H1 (cell line): ENCODE results near the gene PLSCR1. TPM values are rescaled to one million over a fixed set of nuclear protein-coding genes. Genes with fewer than 3 reads are reported as not detected.

Experiments used
- CBX5 ChIP-seq: fragments of 300-800, 300-1000 bp; sonication (generic); IDR thresholded peaks from 2 replicates; pipeline ENCODE4 v1.7.1; 2016; ENCODE audit warnings: antibody characterized with exemption, low read length, low read depth
- MAX ChIP-seq: IDR thresholded peaks from 2 replicates; pipeline ENCODE4 v1.6.1; 2012; ENCODE audit warnings: inconsistent platforms
- SIN3A ChIP-seq, 2 experiments: IDR thresholded peaks in 1 of 2; conservative IDR thresholded peaks in 1 of 2; 2 replicates each; pipeline ENCODE4 v1.6.1; 2011 to 2012; ENCODE audit warnings: low read length in 2 of 2, improper control_type of control experiment in 1 of 2, low read depth in 1 of 2, mild to moderate bottlenecking in 1 of 2
- polyA plus RNA-seq, 7 experiments: library from polyadenylated mRNA; depleted of rRNA in 3 of 7; stranded (reverse) in 5 of 7; unstranded in 2 of 7; fragments of >200 nt in 5 of 7; fragments of 200-250 nt in 2 of 7; gene quantifications; 1 replicate in 5 of 7; 2 replicates in 1 of 7; 4 replicates in 1 of 7; pipeline versions ENCODE4 v1.2.1 to v1.2.3, GENCODE V29; 2011 to 2013; ENCODE audit warnings: missing spikeins in 2 of 7, mixed read lengths in 2 of 7
- total RNA-seq: library from RNA; stranded (reverse); fragmentation: NEBNext Ultra II Directional; extraction: Animal tissue kit (Norgen Biotek cat#: 25700); gene quantifications from 2 replicates; pipeline ENCODE4 v1.2.1, GENCODE V29; 2021

PLSCR1 gene
- total and polyA plus RNA-seq, 2 of the 8 experiments (the other 6 are each of a cell fraction or from before 2014, with no cell fraction given): 32.2 to 48.5 TPM

GRCh38 chr3:146468234-146468633, 76.2 kb downstream of the PLSCR1 start (continued):
- TF ChIP-seq MAX (no peak), CBX5 (no peak), SIN3A (conservative IDR thresholded peaks at IDR 0.05 in 1 of 2, IDR thresholded peaks at IDR 0.05 in 1 of 2; ENCODE audit: low read depth in 1 of 2, low read length in 2 of 2) (no peak)
